IMR-90 (cell line): Measurements from ENCODE around the gene ZFX. TPM values are rescaled to one million over a fixed set of nuclear protein-coding genes. Genes with fewer than 3 reads are reported as not detected.

Experiments
- ATAC-seq: fragments of 200-7000 bp; cut with Tn5 transposase; 2 replicates; pipeline ENCODE4 v1.9.1; 2020; ENCODE audit warnings: low read depth, mild to moderate bottlenecking, moderate library complexity
- BruUV-seq: library from RNA; stranded (reverse); fragments of 400-500 nt; replicated peaks from 2 replicates; lab custom pipeline; 2021; lab: Mats Ljungman, UMichigan
- CTCF ChIA-PET: fragments of 300-600 bp; formaldehyde crosslinking; extraction: SDS; loops from one replicate; lab custom pipeline; 2021; ENCODE audit warnings: antibody characterized with exemption; lab: Yijun Ruan, JAX
- POLR2A ChIA-PET: fragments of 300-600 bp; sonication (Branson Sonifier 250); formaldehyde crosslinking; loops from one replicate; lab custom pipeline; 2022; ENCODE audit warnings: antibody characterized with exemption; ENCODE audit not compliant: unreplicated experiment; lab: Charles Lee
- DNase-seq: peaks from one replicate; pipeline ENCODE4 v3.0.0; 2013
- H2AFZ ChIP-seq: replicated peaks from 2 replicates; pipeline ENCODE3; 2013; ENCODE audit warnings: low read length, mild to moderate bottlenecking; ENCODE audit not compliant: poor library complexity
- H2AK5ac ChIP-seq: 2 replicates; pipeline ENCODE4 v1.6.1; 2013; ENCODE audit warnings: low read depth, low read length, inconsistent platforms
- H2AK9ac ChIP-seq: replicated peaks from 2 replicates; pipeline ENCODE3; 2013; ENCODE audit warnings: mild to moderate bottlenecking, low read depth, low read length, moderate library complexity; ENCODE audit not compliant: poor library complexity
- H2BK120ac ChIP-seq: 2 replicates; pipeline ENCODE4 v1.6.1; 2013; ENCODE audit warnings: low read depth, low read length, inconsistent platforms
- H2BK15ac ChIP-seq: 3 replicates; pipeline ENCODE4 v1.6.1; 2013; ENCODE audit warnings: low read depth, low read length, inconsistent platforms
- H2BK20ac ChIP-seq: 2 replicates; pipeline ENCODE4 v1.6.1; 2013; ENCODE audit warnings: low read depth, mild to moderate bottlenecking, inconsistent platforms, low read length, moderate library complexity
- H2BK5ac ChIP-seq: 2 replicates; pipeline ENCODE4 v1.6.1; 2013; ENCODE audit warnings: mild to moderate bottlenecking, low read depth, low read length, inconsistent platforms; ENCODE audit not compliant: poor library complexity, severe bottlenecking
- H3K14ac ChIP-seq: replicated peaks from 2 replicates; pipeline ENCODE4 v1.6.1; 2013; ENCODE audit warnings: low read depth, low read length, inconsistent platforms
- H3K18ac ChIP-seq: 2 replicates; pipeline ENCODE4 v1.6.1; 2013; ENCODE audit warnings: low read depth, low read length, control low read depth
- H3K23ac ChIP-seq: 2 replicates; pipeline ENCODE4 v1.6.1; 2013; ENCODE audit warnings: low read depth, low read length, inconsistent platforms
- H3K27ac ChIP-seq: 2 replicates; pipeline ENCODE4 v1.5.1; 2013; ENCODE audit warnings: mild to moderate bottlenecking, control low read depth, low read length; ENCODE audit not compliant: insufficient read depth
- H3K27me3 ChIP-seq: 2 replicates; pipeline ENCODE4 v1.6.1; 2013; ENCODE audit warnings: low read length; ENCODE audit not compliant: control insufficient read depth, insufficient read depth
- H3K36me3 ChIP-seq: 2 replicates; pipeline ENCODE4 v1.6.1; 2013; ENCODE audit warnings: low read length, mixed read lengths; ENCODE audit not compliant: control insufficient read depth, insufficient read depth
- H3K4ac ChIP-seq: 2 replicates; pipeline ENCODE4 v1.6.1; 2013; ENCODE audit warnings: low read depth, low read length, inconsistent platforms
- H3K4me1 ChIP-seq: 2 replicates; pipeline ENCODE4 v1.6.1; 2013; ENCODE audit warnings: low read length, mixed read lengths; ENCODE audit not compliant: control insufficient read depth, insufficient read depth
- H3K4me2 ChIP-seq: 2 replicates; pipeline ENCODE4 v1.6.1; 2013; ENCODE audit warnings: low read depth, mild to moderate bottlenecking, control low read depth, low read length, moderate library complexity
- H3K4me3 ChIP-seq: 2 replicates; pipeline ENCODE4 v1.5.1; 2013; ENCODE audit warnings: low read depth, mild to moderate bottlenecking, control low read depth, low read length, moderate library complexity; ENCODE audit not compliant: insufficient read depth
- H3K56ac ChIP-seq: 2 replicates; pipeline ENCODE4 v1.6.1; 2013; ENCODE audit warnings: low read length, inconsistent platforms; ENCODE audit not compliant: insufficient read depth; ENCODE audit errors: extremely low read depth
- H3K79me1 ChIP-seq, 2 experiments: 2 replicates each; pipeline ENCODE4 v1.6.1; 2013; ENCODE audit warnings: low read length in 2 of 2, inconsistent platforms in 1 of 2, low read depth in 1 of 2
- H3K9ac ChIP-seq: 2 replicates; pipeline ENCODE4 v1.6.1; 2013; ENCODE audit warnings: low read depth, low read length, control low read depth
- H3K9me1 ChIP-seq: 2 replicates; pipeline ENCODE4 v1.6.1; 2013; ENCODE audit warnings: low read length, inconsistent platforms; ENCODE audit not compliant: insufficient read depth
- H3K9me3 ChIP-seq: 2 replicates; pipeline ENCODE4 v1.6.1; 2013; ENCODE audit warnings: low read length; ENCODE audit not compliant: control insufficient read depth, insufficient read depth
- H4K20me1 ChIP-seq: 2 replicates; pipeline ENCODE4 v1.6.1; 2013; ENCODE audit warnings: low read length, inconsistent platforms; ENCODE audit not compliant: insufficient read depth
- H4K5ac ChIP-seq: 2 replicates; pipeline ENCODE4 v1.6.1; 2013; ENCODE audit warnings: mild to moderate bottlenecking, low read depth, low read length, control low read depth
- H4K8ac ChIP-seq, 2 experiments: 2 replicates each; pipeline ENCODE4 v1.6.1; 2013; ENCODE audit warnings: low read depth in 2 of 2, low read length in 2 of 2, control low read depth in 1 of 2, inconsistent platforms in 1 of 2
- H4K91ac ChIP-seq: 2 replicates; pipeline ENCODE4 v1.6.1; 2013; ENCODE audit warnings: low read depth, low read length, inconsistent platforms; ENCODE audit not compliant: insufficient read depth
- BHLHE40 ChIP-seq: fragments of 150-350 bp; IDR thresholded peaks from 2 replicates; pipeline ENCODE4 v1.6.1; 2016; ENCODE audit warnings: mild to moderate bottlenecking, low read depth, low read length
- CEBPB ChIP-seq: IDR thresholded peaks from 2 replicates; pipeline ENCODE4 v1.6.1; 2012; ENCODE audit warnings: low read depth, low read length, improper control_type of control experiment
- CHD1 ChIP-seq: IDR thresholded peaks from 2 replicates; pipeline ENCODE4 v1.6.1; 2012; ENCODE audit warnings: low read depth, low read length, improper control_type of control experiment
- CTCF ChIP-seq: conservative IDR thresholded peaks from 2 replicates; pipeline ENCODE4 v1.5.1; 2012; ENCODE audit warnings: mild to moderate bottlenecking, low read depth, low read length, improper control_type of control experiment
- ELK1 ChIP-seq: fragments of 150-350 bp; IDR thresholded peaks from 2 replicates; pipeline ENCODE4 v1.6.1; 2016; ENCODE audit warnings: low read depth, mild to moderate bottlenecking, low read length, moderate library complexity, borderline replicate concordance
- FOS ChIP-seq: fragments of 150-350 bp; IDR thresholded peaks from 2 replicates; pipeline ENCODE4 v1.6.1; 2016; ENCODE audit warnings: low read depth, low read length
- MAFK ChIP-seq: IDR thresholded peaks from 2 replicates; pipeline ENCODE4 v1.6.1; 2012; ENCODE audit warnings: low read depth, low read length, improper control_type of control experiment
- MAZ ChIP-seq: IDR thresholded peaks from 2 replicates; pipeline ENCODE4 v1.6.1; 2012; ENCODE audit warnings: low read depth, mild to moderate bottlenecking, low read length, improper control_type of control experiment, moderate library complexity, borderline replicate concordance
- MXI1 ChIP-seq: IDR thresholded peaks from 2 replicates; pipeline ENCODE4 v1.6.1; 2012; ENCODE audit warnings: low read depth, mild to moderate bottlenecking, low read length, moderate library complexity, borderline replicate concordance
- NFE2L2 ChIP-seq: fragments of 150-350 bp; IDR thresholded peaks from 2 replicates; pipeline ENCODE4 v1.6.1; 2016; ENCODE audit warnings: low read depth, mild to moderate bottlenecking, low read length
- POLR2A ChIP-seq: IDR thresholded peaks from 2 replicates; pipeline ENCODE4 v1.6.1; 2012; ENCODE audit warnings: mild to moderate bottlenecking, low read depth, low read length
- RAD21 ChIP-seq: IDR thresholded peaks from 2 replicates; pipeline ENCODE4 v1.6.1; 2012; ENCODE audit warnings: low read length, improper control_type of control experiment
- RCOR1 ChIP-seq: IDR thresholded peaks from 2 replicates; pipeline ENCODE4 v1.6.1; 2012; ENCODE audit warnings: mild to moderate bottlenecking, low read length, improper control_type of control experiment; ENCODE audit not compliant: insufficient replicate concordance
- RFX5 ChIP-seq: IDR thresholded peaks from 2 replicates; pipeline ENCODE4 v1.8.0; 2012; ENCODE audit warnings: low read depth, mild to moderate bottlenecking, low read length, moderate library complexity
- SMC3 ChIP-seq: fragments of 150-350 bp; IDR thresholded peaks from 2 replicates; pipeline ENCODE4 v1.6.1; 2016; ENCODE audit warnings: low read depth, mild to moderate bottlenecking, antibody characterized with exemption, low read length, moderate library complexity
- WGBS, 2 experiments: methylation state at CpG; one replicate each; pipeline versions ENCODE4 v1.1.5 to v1.1.7; 2013; ENCODE audit warnings: missing lambda C conversion rate in 2 of 2; ENCODE audit not compliant: insufficient read length in 1 of 2; ENCODE audit errors: extremely low coverage in 2 of 2; 5-methylcytosine and 5-hydroxymethylcytosine counted together
- dilution Hi-C: fragments of 300-500 bp; cut with HindIII; formaldehyde crosslinking; loops from one replicate; pipeline ENCODE4 v1.14.3; 2018; ENCODE audit warnings: low sequenced_read_pairs; ENCODE audit not compliant: unreplicated experiment
- in situ Hi-C: fragments of 300-500 bp; cut with MboI; formaldehyde crosslinking; loops from 3 replicates; pipeline ENCODE4 v1.14.3; 2019; ENCODE audit warnings: low sequenced_read_pairs, inconsistent platforms, mixed read lengths
- intact Hi-C: fragments of 100-400 bp; cut with micrococcal nuclease; formaldehyde crosslinking; loops from 2 replicates; pipeline ENCODE4 v1.10.0; 2022
- polyA plus RNA-seq, 3 experiments: library from polyadenylated mRNA; depleted of rRNA; stranded (reverse); fragments of >200 nt; gene quantifications; 2 replicates each; pipeline ENCODE4 v1.2.3, GENCODE V29; 2012; ENCODE audit warnings: low replicate concordance in 1 of 3
- total RNA-seq: library from RNA; depleted of rRNA; stranded (reverse); fragments of >200 nt; gene quantifications from 2 replicates; pipeline ENCODE4 v1.2.3, GENCODE V29; 2012
- TF ChIP-seq, protein P1 (sequence below): fragments of 150-350 bp; IDR thresholded peaks from 2 replicates; pipeline ENCODE4 v1.6.1; 2017; ENCODE audit warnings: mild to moderate bottlenecking, antibody characterized with exemption, low read length, low read depth

The ZFX gene
- total and polyA plus RNA-seq, 2 of the 4 experiments (the other 2 are of a cell fraction): 16.0 to 99.3 TPM

DNA sequence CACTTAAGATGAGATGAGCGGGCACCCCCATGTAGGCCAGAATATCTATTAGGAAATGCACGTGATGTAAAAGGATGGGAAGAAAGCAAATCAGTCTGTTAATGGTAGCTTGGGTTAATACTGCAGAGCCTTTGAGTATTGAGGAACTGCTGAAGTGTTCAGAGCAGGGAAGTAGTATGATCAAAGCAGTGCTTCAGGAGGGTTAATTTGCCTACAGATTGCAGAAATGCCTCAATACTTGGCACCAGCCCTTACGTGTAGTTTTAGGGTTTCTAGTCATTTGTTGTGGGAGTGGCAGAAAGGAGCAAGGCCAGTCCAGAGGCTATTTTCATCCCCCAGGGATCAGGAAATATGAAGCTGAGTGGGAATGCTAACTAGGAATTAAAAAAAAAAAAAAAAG, 19.7 kb downstream of the ZFX start:
- TF ChIP-seq CEBPB: no peak
- TF ChIP-seq CTCF: no peak
- no peak for TF ChIP-seq RCOR1
- no peak for TF ChIP-seq MAZ
- no peak for TF ChIP-seq POLR2A
- no peak for TF ChIP-seq MXI1
- no peak for TF ChIP-seq BHLHE40
- no peak for TF ChIP-seq FOS
- TF ChIP-seq RAD21: no peak
- no peak for TF ChIP-seq NFE2L2
- no peak for TF ChIP-seq MAFK
- TF ChIP-seq RFX5: no peak
- TF ChIP-seq, protein P1, sequence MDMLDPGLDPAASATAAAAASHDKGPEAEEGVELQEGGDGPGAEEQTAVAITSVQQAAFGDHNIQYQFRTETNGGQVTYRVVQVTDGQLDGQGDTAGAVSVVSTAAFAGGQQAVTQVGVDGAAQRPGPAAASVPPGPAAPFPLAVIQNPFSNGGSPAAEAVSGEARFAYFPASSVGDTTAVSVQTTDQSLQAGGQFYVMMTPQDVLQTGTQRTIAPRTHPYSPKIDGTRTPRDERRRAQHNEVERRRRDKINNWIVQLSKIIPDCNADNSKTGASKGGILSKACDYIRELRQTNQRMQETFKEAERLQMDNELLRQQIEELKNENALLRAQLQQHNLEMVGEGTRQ: no peak
- TF ChIP-seq CHD1: no peak
- no peak for TF ChIP-seq ELK1
- no peak for TF ChIP-seq SMC3

More for the DNA sequence above, 19.7 kb downstream of the ZFX start:
- intact Hi-C loops: no loop called here
- H3K14ac ChIP-seq: no peak overlapping the region
- H2AFZ ChIP-seq: no peak overlapping the region
- H3K79me1 ChIP-seq: peaks cover 12 to 72% of the 10 kb centered on the region in 2 experiments
- no peak overlapping the region for H3K56ac ChIP-seq
- ChIA-PET CTCF (no interaction called here), POLR2A (no interaction called here)
- H3K23ac ChIP-seq: no peak overlapping the region
- no peak overlapping the region for H2BK20ac ChIP-seq
- no peak overlapping the region for H3K18ac ChIP-seq
- H3K4me3 ChIP-seq: no peak overlapping the region
- H4K8ac ChIP-seq: no peak overlapping the region
- H3K36me3 ChIP-seq: peaks cover 8% of the 10 kb centered on the region
- H3K4me1 ChIP-seq: peaks cover 15% of the 10 kb centered on the region
- H4K91ac ChIP-seq: no peak overlapping the region
- no peak for DNase-seq
- dilution Hi-C loops: no loop called here
- in situ Hi-C loops: loop anchor here (25.0 kb wide), 1 partner anchor 482 kb away; no protein-coding TSS in a partner anchor
- H2BK120ac ChIP-seq: no peak overlapping the region
- H3K9ac ChIP-seq: no peak overlapping the region
- WGBS, 2 experiments: 86% methylated on average over 1 of the region's 3 CpGs; no CpG with 5 or more reads in 1 of the 2 experiments
- peak overlapping the region; percentile 31; the same call in 1 of the 2 replicates for H3K4me2 ChIP-seq
- H2BK15ac ChIP-seq: no peak overlapping the region
- no peak for ATAC-seq
- H2AK9ac ChIP-seq: no peak overlapping the region
- no peak overlapping the region for H4K5ac ChIP-seq
- H3K27me3 ChIP-seq: no peaks in the 10 kb centered on the region
- 0 out of 2 replicates have a peak, but pooled peaks cover 5% of the 10 kb centered on the region for H3K9me1 ChIP-seq
- peaks cover 84% of the 10 kb centered on the region for H4K20me1 ChIP-seq
- H2AK5ac ChIP-seq: no peak overlapping the region
- H2BK5ac ChIP-seq: no peak overlapping the region
- no peak overlapping the region for H3K4ac ChIP-seq
- H3K9me3 ChIP-seq: no peaks in the 10 kb centered on the region
- no peak overlapping the region for H3K27ac ChIP-seq
- no TSS peak for BruUV-seq
